ENCODE data around the gene TTC7B. TPM values are rescaled to one million over a fixed set of nuclear protein-coding genes. Genes with fewer than 3 reads are reported as not detected.

TTC7B gene
- total and polyA plus RNA-seq, 2 of the 8 experiments (the other 6 are each of a cell fraction or from before 2014, with no cell fraction given): 23.7 to 34.0 TPM

- TF ChIP-seq PHF8 (conservative IDR thresholded peaks at IDR 0.05; ENCODE audit: low read depth, low read length) (no peak), BCL11A (IDR thresholded peaks at IDR 0.05; ENCODE audit: low read depth in 2 of 2, low read length in 2 of 2) (no peak), CREB1 (IDR thresholded peaks at IDR 0.05) (no peak), MAFK (IDR thresholded peaks at IDR 0.05; ENCODE audit: low read depth, low read length) (no peak)
These were observed 38.9 kb downstream of the TTC7B start (continued) for GRCh38 chr14:90777358-90777757.
